Suprapubic skin (tissue), 4 donors: ENCODE data around the gene UBL3. TPM values are rescaled to one million over a fixed set of nuclear protein-coding genes. Genes with fewer than 3 reads are reported as not detected.

ENCODE experiments used
- DNase-seq, 2 donors: peaks; one replicate each; pipeline ENCODE4 v3.0.0-alpha.2; 2019; ENCODE audit warnings: low spot score in 2 of 2
- H3K27ac ChIP-seq: fragments of 200-600 bp; sonication (generic); one replicate; pipeline ENCODE4 v1.5.1; 2019
- H3K27me3 ChIP-seq: fragments of 200-600 bp; sonication (generic); one replicate; pipeline ENCODE4 v1.5.1; 2019
- H3K36me3 ChIP-seq: fragments of 200-600 bp; sonication (generic); one replicate; pipeline ENCODE4 v1.5.1; 2019
- H3K4me1 ChIP-seq: fragments of 200-600 bp; sonication (generic); one replicate; pipeline ENCODE4 v1.5.1; 2019
- H3K4me3 ChIP-seq: fragments of 200-600 bp; sonication (generic); one replicate; pipeline ENCODE4 v1.5.1; 2019; ENCODE audit warnings: mild to moderate bottlenecking
- H3K9me3 ChIP-seq: fragments of 200-600 bp; sonication (generic); one replicate; pipeline ENCODE4 v1.5.1; 2019
- EP300 ChIP-seq: sonication (generic); formaldehyde crosslinking; IDR thresholded peaks from one replicate; pipeline ENCODE4 v1.6.1; 2017; ENCODE audit warnings: antibody characterized with exemption
- POLR2A ChIP-seq, 2 donors: fragments of 450-650 bp; IDR thresholded peaks; one replicate each; pipeline ENCODE4 v1.6.1; 2017; ENCODE audit warnings: antibody characterized with exemption in 2 of 2, mild to moderate bottlenecking in 2 of 2, moderate library complexity in 2 of 2
- POLR2AphosphoS5 ChIP-seq, 3 donors: sonication (generic); formaldehyde crosslinking; IDR thresholded peaks; one replicate each; pipeline ENCODE4 v1.6.1; 2017; ENCODE audit warnings: antibody characterized with exemption in 3 of 3
- WGBS: methylation state at CpG from one replicate; pipeline ENCODE4 v1.1.5; 2018; 5-methylcytosine and 5-hydroxymethylcytosine counted together
- total RNA-seq, 4 donors: library from RNA; depleted of rRNA; stranded (reverse); fragments of >200 nt; gene quantifications; one replicate each; pipeline ENCODE4 v1.1.0, GENCODE V29; 2016
- TF ChIP-seq, protein P1 (sequence below), 2 donors: fragments of 200-600 bp in 1 of 2; fragments of 450-650 bp in 1 of 2; sonication (generic) in 1 of 2; IDR thresholded peaks; one replicate each; pipeline ENCODE4 v1.5.1; 2016 to 2019; ENCODE audit warnings: antibody characterized with exemption in 2 of 2, mild to moderate bottlenecking in 1 of 2, moderate library complexity in 1 of 2

Gene UBL3
- total RNA-seq, 4 donors from 2014 or later = 37.7 to 66.2 (median 48.5) TPM

DNA sequence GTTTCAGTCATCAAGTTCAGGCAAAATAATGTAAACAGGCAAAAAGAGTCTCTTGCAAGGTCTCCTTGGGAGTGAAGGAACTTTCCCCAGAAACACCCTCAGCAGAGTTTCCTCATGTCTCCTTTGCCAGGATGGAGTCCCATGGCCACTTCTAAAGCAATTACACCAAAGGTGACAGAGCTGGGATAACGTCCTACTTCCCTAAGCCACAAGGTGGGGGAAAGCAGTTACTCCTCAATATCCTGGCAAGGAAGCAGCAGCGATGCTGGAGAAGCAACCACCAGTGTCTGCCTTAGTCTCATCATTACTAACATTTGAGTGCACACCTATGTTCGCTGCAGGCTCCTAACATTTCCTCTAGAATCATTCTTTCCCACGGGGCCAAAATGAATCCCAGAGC, 88.6 kb downstream of the UBL3 start:
- H3K36me3 ChIP-seq = peaks cover 9% of the 10 kb centered on the region
- H3K4me3 ChIP-seq = no peak overlapping the region
- no peaks in the 10 kb centered on the region for H3K9me3 ChIP-seq
- no peak for DNase-seq
- no peak overlapping the region for H3K27ac ChIP-seq
- H3K27me3 ChIP-seq = no peaks in the 10 kb centered on the region
- WGBS = 81% methylated on average over 4 of the region's 4 CpGs
- TF ChIP-seq, protein P1, sequence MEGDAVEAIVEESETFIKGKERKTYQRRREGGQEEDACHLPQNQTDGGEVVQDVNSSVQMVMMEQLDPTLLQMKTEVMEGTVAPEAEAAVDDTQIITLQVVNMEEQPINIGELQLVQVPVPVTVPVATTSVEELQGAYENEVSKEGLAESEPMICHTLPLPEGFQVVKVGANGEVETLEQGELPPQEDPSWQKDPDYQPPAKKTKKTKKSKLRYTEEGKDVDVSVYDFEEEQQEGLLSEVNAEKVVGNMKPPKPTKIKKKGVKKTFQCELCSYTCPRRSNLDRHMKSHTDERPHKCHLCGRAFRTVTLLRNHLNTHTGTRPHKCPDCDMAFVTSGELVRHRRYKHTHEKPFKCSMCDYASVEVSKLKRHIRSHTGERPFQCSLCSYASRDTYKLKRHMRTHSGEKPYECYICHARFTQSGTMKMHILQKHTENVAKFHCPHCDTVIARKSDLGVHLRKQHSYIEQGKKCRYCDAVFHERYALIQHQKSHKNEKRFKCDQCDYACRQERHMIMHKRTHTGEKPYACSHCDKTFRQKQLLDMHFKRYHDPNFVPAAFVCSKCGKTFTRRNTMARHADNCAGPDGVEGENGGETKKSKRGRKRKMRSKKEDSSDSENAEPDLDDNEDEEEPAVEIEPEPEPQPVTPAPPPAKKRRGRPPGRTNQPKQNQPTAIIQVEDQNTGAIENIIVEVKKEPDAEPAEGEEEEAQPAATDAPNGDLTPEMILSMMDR (IDR thresholded peaks at IDR 0.05) = no peak
- no peak for TF ChIP-seq EP300
- no peak for TF ChIP-seq POLR2AphosphoS5 (IDR thresholded peaks at IDR 0.05)
- TF ChIP-seq POLR2A (IDR thresholded peaks at IDR 0.05) = no peak
- H3K4me1 ChIP-seq = peaks cover 20% of the 10 kb centered on the region

DNA sequence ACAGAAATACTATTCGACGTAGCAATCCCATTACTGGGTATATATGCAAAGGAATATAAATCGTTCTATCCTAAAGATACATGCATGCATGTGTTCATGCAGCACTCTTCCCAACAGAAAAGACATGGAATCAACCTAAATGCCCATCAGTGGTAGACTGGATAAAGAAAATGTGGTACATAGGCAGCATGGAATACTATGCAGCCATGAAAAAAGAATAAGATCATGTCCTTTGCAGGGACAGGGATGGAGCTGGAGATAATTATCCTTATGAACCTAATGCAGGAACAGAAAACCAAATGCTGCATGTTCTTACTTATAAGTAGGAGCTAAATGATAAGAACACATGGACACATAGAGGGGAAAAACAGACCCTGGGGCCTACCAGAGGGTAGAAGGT, 89.3 kb downstream of the UBL3 start:
- DNase-seq = no peak
- 65% methylated on average over 3 of the region's 3 CpGs for WGBS
- H3K36me3 ChIP-seq = peaks cover 3% of the 10 kb centered on the region
- no peak overlapping the region for H3K27ac ChIP-seq
- no peak overlapping the region for H3K4me3 ChIP-seq
- H3K27me3 ChIP-seq = no peaks in the 10 kb centered on the region
- TF ChIP-seq EP300 (no peak), POLR2AphosphoS5 (IDR thresholded peaks at IDR 0.05) (no peak), POLR2A (IDR thresholded peaks at IDR 0.05) (no peak)
- TF ChIP-seq, protein P1 (IDR thresholded peaks at IDR 0.05) = no peak
- peaks cover 17% of the 10 kb centered on the region for H3K4me1 ChIP-seq
- H3K9me3 ChIP-seq = no peaks in the 10 kb centered on the region

DNA sequence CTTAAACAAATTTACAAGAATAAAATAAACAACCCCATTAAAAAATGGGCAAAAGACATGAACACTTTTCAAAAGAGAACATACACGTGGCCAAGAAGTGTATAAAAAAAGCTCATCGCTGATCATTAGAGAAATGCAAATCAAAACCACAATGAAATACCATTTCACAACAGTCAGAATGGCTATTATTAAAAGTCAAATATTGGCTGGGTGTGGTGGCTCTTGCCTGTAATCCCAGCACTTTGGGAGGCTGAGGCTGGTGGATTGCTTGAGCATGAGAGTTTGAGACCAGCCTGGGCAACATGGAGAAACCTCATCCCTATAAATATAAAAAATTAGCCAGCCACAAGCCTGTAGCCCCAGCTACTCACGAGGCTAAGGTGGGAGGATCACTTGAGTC, 89.9 kb downstream of the UBL3 start:
- Histone ChIP-seq H3K4me1 (peaks cover 17% of the 10 kb centered on the region), H3K9me3 (no peaks in the 10 kb centered on the region), H3K27ac (no peak overlapping the region), H3K27me3 (no peaks in the 10 kb centered on the region), H3K36me3 (no peaks in the 10 kb centered on the region), H3K4me3 (no peak overlapping the region)
- TF ChIP-seq POLR2AphosphoS5 (IDR thresholded peaks at IDR 0.05) (no peak), EP300 (no peak), POLR2A (IDR thresholded peaks at IDR 0.05) (no peak)
- TF ChIP-seq, protein P1 (IDR thresholded peaks at IDR 0.05) = no peak
- no peak for DNase-seq
- 57% methylated on average over 3 of the region's 3 CpGs for WGBS

DNA sequence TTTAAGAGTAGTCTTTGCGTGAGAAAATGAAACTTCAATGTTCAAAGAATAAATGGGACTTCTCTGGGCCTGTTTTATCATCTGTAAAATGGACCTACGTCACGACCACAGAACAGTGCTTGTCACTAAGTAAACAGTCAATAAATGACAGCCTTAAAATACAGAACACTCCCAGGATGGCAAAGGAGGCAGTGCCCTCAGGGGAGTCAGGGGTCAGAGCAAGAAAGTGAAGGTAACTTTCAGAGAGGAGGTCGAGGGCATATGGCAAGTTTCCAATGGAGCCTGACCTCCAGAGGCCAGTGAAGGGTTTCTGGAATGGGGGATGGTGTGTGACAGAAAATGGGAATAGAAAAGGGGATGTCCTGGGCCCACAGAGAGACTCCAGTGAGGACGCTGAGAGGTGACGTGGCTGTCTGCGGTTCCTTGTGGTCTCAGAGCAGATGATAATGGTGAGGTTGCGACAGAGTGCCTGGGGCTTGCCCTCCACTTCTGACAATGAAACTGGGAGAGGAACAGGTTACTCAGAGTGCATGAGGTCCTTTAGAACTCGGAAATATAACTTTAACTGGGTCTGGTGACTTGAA, 91.8 kb downstream of the UBL3 start:
- WGBS = 72% methylated on average over 9 of the region's 9 CpGs
- no peaks in the 10 kb centered on the region for H3K9me3 ChIP-seq
- H3K4me3 ChIP-seq = no peak overlapping the region
- DNase-seq = no peak
- no peaks in the 10 kb centered on the region for H3K27me3 ChIP-seq
- no peak overlapping the region for H3K27ac ChIP-seq
- H3K36me3 ChIP-seq = no peaks in the 10 kb centered on the region
- H3K4me1 ChIP-seq = peaks cover 6% of the 10 kb centered on the region
- TF ChIP-seq EP300 (no peak), POLR2A (IDR thresholded peaks at IDR 0.05) (no peak), POLR2AphosphoS5 (IDR thresholded peaks at IDR 0.05) (no peak)
- TF ChIP-seq, protein P1 (IDR thresholded peaks at IDR 0.05) = no peak

DNA sequence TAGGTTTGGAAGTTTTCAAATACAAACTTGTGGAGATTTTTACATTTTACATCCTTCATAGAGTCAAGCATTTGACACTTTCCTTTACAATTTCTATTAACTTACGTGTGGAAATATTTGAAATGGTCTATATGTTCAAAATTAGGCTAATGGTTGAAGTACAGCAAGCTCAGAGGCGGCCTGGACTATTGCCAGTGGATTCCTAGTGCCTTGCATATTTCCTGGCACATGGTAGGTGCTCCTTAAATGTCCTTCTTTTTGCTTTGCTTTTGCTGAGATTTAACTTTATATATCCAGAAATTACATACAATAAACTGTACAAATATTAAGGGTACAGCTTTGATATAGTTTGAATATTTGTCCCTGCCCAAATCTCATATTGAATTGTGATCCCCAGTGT, 93.9 kb downstream of the UBL3 start:
- Histone ChIP-seq H3K36me3 (no peaks in the 10 kb centered on the region), H3K4me3 (no peak overlapping the region), H3K9me3 (no peaks in the 10 kb centered on the region), H3K4me1 (no peaks in the 10 kb centered on the region), H3K27me3 (no peaks in the 10 kb centered on the region), H3K27ac (no peak overlapping the region)
- TF ChIP-seq, protein P1 (IDR thresholded peaks at IDR 0.05) = no peak
- TF ChIP-seq EP300 (no peak), POLR2A (IDR thresholded peaks at IDR 0.05) (no peak), POLR2AphosphoS5 (IDR thresholded peaks at IDR 0.05) (no peak)
- DNase-seq = no peak
- 92% methylated on average over 2 of the region's 2 CpGs for WGBS
